Activated T-cell treated with anti-CD3 and anti-CD28 coated beads, Interleukin-2, amount 50 U/mL, for 24 hours (primary cell): ENCODE data around the gene CCNH.

ENCODE experiments used
- DNase-seq: peaks from one replicate; pipeline ENCODE4 v3.0.0-alpha.2; 2020
- H3K27ac Mint-ChIP-seq: 2 replicates; pipeline ENCODE4 v1.8.0; 2020; ENCODE audit warnings: mild to moderate bottlenecking, mixed read lengths
- H3K27me3 Mint-ChIP-seq: 2 replicates; pipeline ENCODE4 v1.8.0; 2020; ENCODE audit warnings: mixed read lengths
- H3K36me3 Mint-ChIP-seq: 2 replicates; pipeline ENCODE4 v1.8.0; 2020; ENCODE audit warnings: low read depth, mixed read lengths
- H3K4me1 Mint-ChIP-seq: 2 replicates; pipeline ENCODE4 v1.8.0; 2020; ENCODE audit warnings: low read depth, mixed read lengths
- H3K4me3 Mint-ChIP-seq: 2 replicates; pipeline ENCODE4 v1.8.0; 2020; ENCODE audit warnings: mild to moderate bottlenecking, moderate library complexity, mixed read lengths
- H3K9me3 Mint-ChIP-seq: 2 replicates; pipeline ENCODE4 v1.8.0; 2020; ENCODE audit warnings: mixed read lengths

The CCNH gene

DNA sequence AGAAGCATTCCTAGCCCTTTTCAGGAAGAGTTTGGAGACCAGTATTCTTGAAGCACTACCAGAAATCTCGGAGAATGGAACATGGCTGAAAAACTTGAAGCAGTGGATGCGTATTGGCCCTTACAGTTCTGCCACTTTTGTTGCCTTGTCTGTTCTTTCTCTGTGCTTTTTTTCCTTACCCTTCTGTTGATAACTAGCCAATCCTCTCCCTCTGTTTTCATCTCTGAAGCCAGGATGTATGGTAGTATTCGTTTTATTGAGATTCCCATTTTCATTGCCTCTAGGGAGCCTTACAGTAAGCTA lies 564 bp upstream of the CCNH start:
- Mint-ChIP-seq H3K27me3 (no peaks in the 10 kb centered on the region), H3K27ac (peak overlapping the region; percentile 96), H3K9me3 (no peaks in the 10 kb centered on the region), H3K4me1 (peaks cover 37% of the 10 kb centered on the region), H3K36me3 (peaks cover 42% of the 10 kb centered on the region), H3K4me3 (peak overlapping the region; percentile 94)
- DNase-seq = no peak

DNA sequence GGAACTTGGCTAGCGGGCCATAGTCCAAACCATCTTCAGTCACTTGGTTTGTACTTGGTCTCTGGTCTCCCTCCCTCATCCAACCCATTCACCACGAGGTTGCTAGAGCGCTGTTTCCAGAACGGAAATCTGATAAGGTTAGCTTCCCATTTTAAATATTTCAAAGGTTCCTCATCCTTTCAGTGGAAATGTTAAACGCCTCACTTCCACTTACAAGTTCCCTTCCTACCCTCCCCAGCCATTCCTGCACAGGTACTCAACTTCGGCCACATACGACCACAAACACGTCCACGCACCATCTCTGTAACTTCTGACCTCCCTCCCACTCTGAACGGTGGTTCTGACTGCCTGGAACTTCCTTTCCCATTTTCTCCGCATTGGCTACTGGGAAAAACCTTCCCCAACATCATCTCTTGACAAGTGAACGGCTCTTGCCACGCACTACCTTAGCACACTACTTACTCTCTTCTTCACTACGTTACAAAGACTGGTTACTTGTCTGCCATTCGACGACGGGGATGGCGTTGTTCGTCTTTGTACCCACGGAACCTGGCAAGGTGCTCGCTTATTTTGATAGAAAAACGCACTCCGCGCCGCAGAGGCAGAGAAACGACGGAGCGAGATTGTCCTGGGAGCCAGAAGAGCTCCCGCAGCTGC lies 629 bp downstream of the CCNH start:
- no peaks in the 10 kb centered on the region for H3K27me3 Mint-ChIP-seq
- H3K36me3 Mint-ChIP-seq = peaks cover 53% of the 10 kb centered on the region
- H3K4me1 Mint-ChIP-seq = peaks cover 47% of the 10 kb centered on the region
- no peaks in the 10 kb centered on the region for H3K9me3 Mint-ChIP-seq
- peak overlapping the region; percentile 94 for H3K4me3 Mint-ChIP-seq
- peak overlapping the region; percentile 96 for H3K27ac Mint-ChIP-seq
- DNase-seq = peak; percentile 36

DNA sequence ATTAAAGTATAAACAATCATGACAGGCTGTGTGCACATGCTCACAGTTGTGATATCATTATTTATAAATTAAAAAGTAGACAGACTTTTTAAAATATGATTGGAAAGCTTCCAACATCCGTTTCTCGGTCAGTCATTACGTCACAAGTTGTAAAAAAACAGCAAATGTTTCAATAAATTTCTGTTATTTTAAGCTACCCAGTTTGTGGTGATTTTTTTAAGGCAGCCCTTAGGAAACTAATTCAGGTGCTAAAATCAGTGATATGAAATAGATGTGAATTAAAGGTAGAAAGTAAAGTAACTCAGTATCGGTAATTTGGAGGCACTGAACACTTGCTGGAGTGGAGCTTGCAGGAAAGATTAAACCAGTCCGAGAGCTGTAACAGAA lies 1.2 kb downstream of the CCNH start:
- Mint-ChIP-seq H3K4me1 (peaks cover 53% of the 10 kb centered on the region), H3K9me3 (no peaks in the 10 kb centered on the region), H3K36me3 (peaks cover 58% of the 10 kb centered on the region), H3K4me3 (peak overlapping the region; percentile 94), H3K27ac (peak overlapping the region; percentile 96), H3K27me3 (no peaks in the 10 kb centered on the region)
- no peak for DNase-seq

DNA sequence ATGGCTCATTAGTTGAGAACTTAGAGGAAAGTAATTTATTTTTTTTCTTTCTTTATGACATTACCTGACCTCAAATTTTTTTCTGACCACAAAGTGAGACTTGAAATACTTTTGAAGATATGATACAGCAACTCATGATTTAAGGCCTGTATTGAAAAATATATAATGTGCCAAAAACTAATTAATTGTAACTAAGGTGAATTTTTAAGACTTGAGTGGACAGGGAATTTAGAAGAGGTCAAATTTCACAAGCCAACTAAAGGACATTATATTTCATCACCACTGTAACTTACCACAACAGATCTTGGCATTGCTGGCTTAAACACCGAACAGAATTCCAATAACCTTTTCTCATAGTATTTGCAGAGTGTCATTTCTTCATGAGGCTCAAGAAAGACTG lies 1.8 kb downstream of the CCNH start:
- no peak for DNase-seq
- Mint-ChIP-seq H3K27ac (peak overlapping the region; percentile 92), H3K27me3 (no peaks in the 10 kb centered on the region), H3K36me3 (peaks cover 64% of the 10 kb centered on the region), H3K9me3 (no peaks in the 10 kb centered on the region), H3K4me3 (peak overlapping the region; percentile 94), H3K4me1 (peaks cover 59% of the 10 kb centered on the region)

DNA sequence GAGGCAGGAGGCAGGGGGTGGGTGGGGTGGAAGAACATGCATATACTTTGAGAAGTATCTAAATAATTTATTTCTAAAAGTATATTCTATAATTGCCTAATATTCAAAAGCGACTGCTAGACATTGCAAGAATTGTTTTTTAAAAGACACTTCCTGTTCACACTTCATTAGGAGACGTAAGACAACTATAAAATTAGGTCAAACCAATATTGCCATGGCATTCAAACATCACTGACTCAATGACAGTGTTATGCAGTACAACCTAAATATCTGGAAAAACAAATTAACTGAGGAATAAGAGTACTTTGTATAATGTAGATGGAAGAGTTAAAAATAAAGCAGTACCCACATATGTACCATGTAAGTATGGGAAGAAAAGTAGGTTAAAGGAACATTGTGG lies 4.5 kb downstream of the CCNH start:
- H3K4me3 Mint-ChIP-seq = no peak overlapping the region
- no peaks in the 10 kb centered on the region for H3K27me3 Mint-ChIP-seq
- peaks cover 71% of the 10 kb centered on the region for H3K4me1 Mint-ChIP-seq
- no peak for DNase-seq
- peaks cover 92% of the 10 kb centered on the region for H3K36me3 Mint-ChIP-seq
- no peaks in the 10 kb centered on the region for H3K9me3 Mint-ChIP-seq
- H3K27ac Mint-ChIP-seq = peak overlapping the region; percentile 76

DNA sequence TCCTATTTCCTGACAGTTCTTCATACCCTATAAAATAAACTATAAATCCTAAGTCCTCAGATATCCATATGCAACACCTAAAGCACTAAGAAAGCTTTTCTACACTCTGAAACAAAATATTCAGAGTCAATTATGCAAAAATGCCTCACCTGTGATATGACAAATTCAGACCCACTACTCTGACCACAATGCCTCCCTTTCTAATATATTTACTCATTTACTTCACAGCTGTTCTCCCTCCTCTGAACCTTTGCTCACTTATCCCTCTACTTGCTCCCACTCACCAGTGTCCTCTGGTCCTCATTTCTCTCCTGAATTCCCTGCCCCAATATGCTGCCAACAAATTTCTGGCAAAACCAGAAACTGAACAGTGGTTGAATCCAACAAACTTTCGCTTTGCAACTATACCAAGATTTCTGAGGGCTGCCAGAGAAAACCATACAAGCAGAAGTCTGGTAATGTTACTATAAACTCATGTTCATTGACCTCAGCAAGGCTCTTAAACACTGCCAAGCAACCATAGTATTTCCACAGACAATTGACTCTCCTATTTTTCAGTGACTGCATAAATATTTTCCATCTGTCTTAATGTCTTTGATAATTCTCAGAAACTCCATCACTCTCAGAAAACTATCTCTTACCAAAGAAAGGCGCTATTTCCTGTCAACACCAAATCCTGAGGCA lies 7.1 kb downstream of the CCNH start:
- Mint-ChIP-seq H3K9me3 (no peaks in the 10 kb centered on the region), H3K4me3 (no peak overlapping the region), H3K36me3 (peaks cover 96% of the 10 kb centered on the region), H3K4me1 (peaks cover 60% of the 10 kb centered on the region), H3K27me3 (no peaks in the 10 kb centered on the region), H3K27ac (peak overlapping the region; percentile 86)
- DNase-seq = no peak

DNA sequence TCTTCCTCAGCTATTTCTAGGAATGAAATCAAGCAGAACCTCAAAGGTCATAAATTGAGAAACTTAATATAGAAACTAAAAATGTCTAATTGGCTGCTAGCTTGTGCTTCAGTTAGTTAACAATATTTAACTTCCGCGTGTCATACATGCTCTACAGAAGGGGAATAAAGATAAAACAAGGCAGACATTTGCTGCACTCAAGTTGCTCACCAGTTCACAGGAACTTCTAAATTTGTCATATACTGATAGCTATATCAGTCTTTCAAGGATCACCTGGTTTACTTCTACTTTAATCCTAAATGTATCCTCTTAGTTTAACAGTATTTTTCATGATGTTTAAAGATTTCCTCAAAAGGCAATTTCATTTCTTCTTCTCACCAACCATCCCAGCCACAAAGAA lies 8.4 kb downstream of the CCNH start:
- no peaks in the 10 kb centered on the region for H3K9me3 Mint-ChIP-seq
- no peaks in the 10 kb centered on the region for H3K27me3 Mint-ChIP-seq
- H3K4me3 Mint-ChIP-seq = no peak overlapping the region
- H3K36me3 Mint-ChIP-seq = peaks cover 99% of the 10 kb centered on the region
- no peak for DNase-seq
- H3K27ac Mint-ChIP-seq = peak overlapping the region; percentile 15
- H3K4me1 Mint-ChIP-seq = peaks cover 63% of the 10 kb centered on the region

DNA sequence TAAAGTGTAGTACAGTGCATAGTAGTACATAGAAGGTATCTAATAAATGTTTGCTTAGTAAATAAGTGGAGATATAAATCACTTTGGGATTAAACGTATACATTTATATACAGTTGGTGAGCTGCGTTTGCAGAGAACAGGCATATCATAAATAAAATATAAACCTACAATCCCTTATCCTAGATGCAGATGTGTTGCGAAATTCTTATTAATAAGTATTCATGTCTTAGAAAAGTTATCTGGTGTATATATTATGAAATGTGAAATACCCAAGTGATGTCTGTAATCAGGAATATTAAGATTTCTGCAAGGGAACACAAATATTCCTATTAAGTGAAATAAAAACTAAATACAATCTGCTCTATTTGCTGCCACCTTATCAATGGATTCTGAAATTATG lies 8.8 kb downstream of the CCNH start:
- no peak for DNase-seq
- H3K36me3 Mint-ChIP-seq = peaks cover 99% of the 10 kb centered on the region
- H3K27me3 Mint-ChIP-seq = no peaks in the 10 kb centered on the region
- no peaks in the 10 kb centered on the region for H3K9me3 Mint-ChIP-seq
- peaks cover 61% of the 10 kb centered on the region for H3K4me1 Mint-ChIP-seq
- H3K4me3 Mint-ChIP-seq = no peak overlapping the region
- peak overlapping the region; percentile 39 for H3K27ac Mint-ChIP-seq

DNA sequence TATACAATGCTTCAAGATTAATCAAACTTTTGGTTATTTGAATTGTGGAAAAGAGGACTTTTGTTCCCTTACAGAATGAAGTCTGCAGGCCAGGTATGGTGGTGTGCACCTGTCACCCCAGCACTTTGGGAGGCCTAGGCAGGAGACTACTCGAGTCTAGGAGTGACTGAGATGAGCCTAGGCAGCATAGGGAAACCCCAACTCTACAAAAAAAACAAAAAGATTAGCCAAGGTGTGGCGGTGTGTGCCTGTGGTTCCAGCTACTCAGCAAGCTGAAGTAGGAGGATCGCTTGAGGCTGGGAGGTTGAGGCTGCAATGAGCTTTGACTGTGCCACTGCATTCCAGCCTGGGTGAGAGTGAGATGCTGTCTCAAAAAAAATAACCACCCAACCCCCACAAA lies 9.3 kb downstream of the CCNH start:
- Mint-ChIP-seq H3K27me3 (no peaks in the 10 kb centered on the region), H3K4me3 (no peak overlapping the region), H3K9me3 (no peaks in the 10 kb centered on the region), H3K27ac (peak overlapping the region; percentile 39), H3K4me1 (peaks cover 59% of the 10 kb centered on the region), H3K36me3 (peaks cover 99% of the 10 kb centered on the region)
- no peak for DNase-seq

DNA sequence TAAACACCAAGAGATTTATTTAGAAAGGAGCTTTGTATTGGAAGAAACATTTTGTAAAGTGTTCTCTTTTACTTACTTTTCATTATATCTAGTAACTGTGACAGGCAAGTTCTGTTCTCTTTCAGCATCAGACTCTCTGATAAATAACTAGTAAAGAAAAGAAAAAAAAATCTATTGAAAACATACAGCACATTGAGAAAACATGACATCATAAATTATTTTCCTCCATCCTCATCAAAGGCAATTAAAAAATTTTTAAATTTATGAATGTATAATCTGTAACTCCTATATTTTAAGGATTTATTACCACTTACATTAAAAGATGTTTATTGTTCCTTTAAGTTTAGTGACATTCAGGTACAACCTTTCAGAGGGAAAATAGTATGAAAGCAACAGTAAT lies 11.1 kb downstream of the CCNH start:
- no peaks in the 10 kb centered on the region for H3K27me3 Mint-ChIP-seq
- H3K27ac Mint-ChIP-seq = no peak overlapping the region
- no peaks in the 10 kb centered on the region for H3K9me3 Mint-ChIP-seq
- H3K36me3 Mint-ChIP-seq = peaks cover 100% of the 10 kb centered on the region
- H3K4me1 Mint-ChIP-seq = peaks cover 50% of the 10 kb centered on the region
- DNase-seq = no peak
- H3K4me3 Mint-ChIP-seq = no peak overlapping the region

DNA sequence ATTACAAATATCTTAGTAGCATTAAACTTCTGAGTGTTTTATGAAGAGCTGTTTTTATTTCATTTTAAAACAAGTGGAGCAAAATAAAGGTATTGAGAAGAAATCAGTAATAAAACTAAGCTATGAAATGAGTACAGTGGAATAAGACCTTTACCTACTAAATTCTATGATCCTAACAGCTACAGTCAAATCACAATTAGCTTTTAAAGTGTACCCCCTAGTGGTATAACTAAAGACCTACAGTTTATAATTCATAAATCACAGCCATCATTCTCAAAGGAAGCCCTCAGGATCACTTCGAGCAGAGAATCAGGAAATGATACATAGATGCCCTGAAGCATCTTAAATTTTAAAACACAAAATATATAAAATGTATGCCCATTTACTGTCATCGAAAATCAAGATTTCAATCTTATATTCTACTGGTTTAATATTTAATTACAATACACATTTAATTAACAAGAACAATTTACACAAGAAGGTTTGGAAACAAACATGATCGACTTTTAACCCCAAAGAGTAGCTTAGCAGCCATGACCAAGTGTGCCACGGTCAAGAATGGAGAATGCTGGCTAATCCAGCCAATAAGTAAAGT lies 12.3 kb downstream of the CCNH start:
- H3K4me1 Mint-ChIP-seq = peaks cover 42% of the 10 kb centered on the region
- H3K27ac Mint-ChIP-seq = no peak overlapping the region
- DNase-seq = no peak
- no peaks in the 10 kb centered on the region for H3K27me3 Mint-ChIP-seq
- no peaks in the 10 kb centered on the region for H3K9me3 Mint-ChIP-seq
- peaks cover 97% of the 10 kb centered on the region for H3K36me3 Mint-ChIP-seq
- no peak overlapping the region for H3K4me3 Mint-ChIP-seq

DNA sequence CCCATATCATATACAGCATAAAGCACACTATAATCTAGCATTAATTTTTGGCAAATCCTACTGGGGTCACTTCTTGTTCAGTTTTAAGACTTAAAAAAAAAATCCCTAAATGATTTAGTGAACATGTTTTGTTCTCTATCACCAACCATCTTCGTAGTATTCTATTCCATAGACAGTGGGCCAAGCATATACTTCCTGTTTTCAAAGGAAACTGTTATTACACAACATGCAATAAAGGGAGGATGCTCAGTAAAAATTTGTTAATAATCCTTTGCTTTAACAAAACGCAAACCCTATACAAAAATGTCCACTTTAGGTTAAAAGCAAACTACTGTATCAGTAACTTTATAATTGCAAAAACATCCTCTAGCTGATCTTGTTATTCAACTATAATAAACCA lies 13.0 kb downstream of the CCNH start:
- H3K27ac Mint-ChIP-seq = no peak overlapping the region
- H3K4me1 Mint-ChIP-seq = peaks cover 42% of the 10 kb centered on the region
- no peaks in the 10 kb centered on the region for H3K27me3 Mint-ChIP-seq
- no peak for DNase-seq
- peaks cover 97% of the 10 kb centered on the region for H3K36me3 Mint-ChIP-seq
- no peak overlapping the region for H3K4me3 Mint-ChIP-seq
- H3K9me3 Mint-ChIP-seq = no peaks in the 10 kb centered on the region

DNA sequence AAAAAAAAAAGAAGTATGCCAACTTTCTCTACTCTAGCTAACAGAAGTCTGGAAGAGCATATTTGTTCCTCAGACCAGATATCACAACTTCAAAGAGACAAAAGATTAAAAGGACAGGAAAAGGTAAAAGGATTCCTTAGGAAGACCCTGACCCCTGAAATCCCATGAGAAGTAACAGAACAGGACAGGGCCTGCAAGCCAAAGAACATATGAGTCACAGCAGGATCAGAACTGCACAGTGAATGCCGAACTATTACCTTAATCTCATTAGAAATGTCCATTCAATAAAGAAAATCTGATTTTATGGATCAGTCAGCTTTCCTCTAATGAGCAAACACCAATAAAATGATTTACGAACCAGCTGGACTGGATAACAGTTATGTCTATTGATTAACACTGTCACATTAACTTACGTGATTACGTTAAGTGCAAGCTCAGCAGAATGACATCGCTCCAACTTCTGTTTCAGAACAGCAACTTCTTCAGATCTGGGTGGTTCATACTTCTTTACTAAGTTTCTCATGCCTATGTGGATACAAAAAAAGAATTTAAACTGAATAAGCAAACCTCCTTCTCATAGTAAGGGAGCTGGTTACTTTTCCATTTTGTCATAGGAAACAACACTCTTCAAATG lies 13.6 kb downstream of the CCNH start:
- Mint-ChIP-seq H3K9me3 (no peaks in the 10 kb centered on the region), H3K27ac (peak overlapping the region; percentile 63), H3K4me1 (peaks cover 37% of the 10 kb centered on the region)

DNA sequence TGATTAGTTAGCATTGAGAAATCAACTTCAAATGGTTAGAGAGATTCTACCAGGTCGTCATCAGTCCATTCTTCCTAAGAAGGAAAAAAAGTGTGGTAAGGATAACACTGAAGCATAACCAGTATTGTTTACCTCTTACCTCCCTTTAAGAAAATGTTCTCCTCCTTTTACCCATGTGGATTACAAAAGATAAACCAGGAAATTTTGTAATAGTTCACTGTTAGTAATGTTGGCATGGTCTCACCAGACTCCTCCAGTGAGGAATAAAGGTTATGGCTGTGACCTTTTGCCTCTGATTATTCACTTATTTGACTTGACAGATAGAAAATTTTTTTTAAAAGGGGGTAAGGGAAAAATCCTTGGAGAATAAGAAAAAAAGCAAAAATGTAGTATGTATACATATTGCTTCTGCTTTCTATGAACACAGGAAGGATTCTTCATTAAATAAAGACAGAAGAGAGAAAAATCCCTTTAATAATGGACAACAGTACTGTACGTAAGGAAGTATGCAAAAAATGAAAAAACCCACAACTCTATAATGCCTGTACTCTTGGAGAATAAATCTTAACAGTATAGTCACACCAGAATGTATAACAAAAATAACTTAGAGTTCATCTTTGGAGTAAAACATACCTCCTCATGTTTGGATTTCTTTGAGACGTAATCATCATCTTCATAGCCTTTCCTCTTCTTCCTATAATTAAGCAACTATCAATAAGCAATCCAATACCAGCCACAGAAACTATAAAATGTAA lies 18.1 kb downstream of the CCNH start:
- no peak for DNase-seq
- peaks cover 96% of the 10 kb centered on the region for H3K36me3 Mint-ChIP-seq
- peaks cover 38% of the 10 kb centered on the region for H3K4me1 Mint-ChIP-seq
- H3K4me3 Mint-ChIP-seq = no peak overlapping the region
- H3K27ac Mint-ChIP-seq = peak overlapping the region; percentile 64
- H3K27me3 Mint-ChIP-seq = no peaks in the 10 kb centered on the region
- no peaks in the 10 kb centered on the region for H3K9me3 Mint-ChIP-seq

More for the DNA sequence above, 13.6 kb downstream of the CCNH start:
- Mint-ChIP-seq H3K36me3 (peaks cover 96% of the 10 kb centered on the region), H3K27me3 (no peaks in the 10 kb centered on the region), H3K4me3 (no peak overlapping the region)
- no peak for DNase-seq
